SU-DHL-6 (cell line): ENCODE data around the gene POLD4.

ENCODE experiments used
- EZH2phosphoT487 ChIP-seq: fragments of 200-600 bp; sonication (generic), shearing (Covaris generic); conservative IDR thresholded peaks from 2 replicates; pipeline ENCODE4 v1.6.1; 2018; ENCODE audit warnings: mild to moderate bottlenecking, antibody characterized with exemption, low read length, moderate library complexity, mixed read lengths
- TF ChIP-seq, protein P1 (sequence below): fragments of 200-600 bp; sonication (generic); IDR thresholded peaks from one replicate; pipeline ENCODE4 v1.5.1; 2017; ENCODE audit warnings: antibody characterized with exemption, mild to moderate bottlenecking, low read length, moderate library complexity; ENCODE audit not compliant: insufficient read depth, poor library complexity, severe bottlenecking

DNA sequence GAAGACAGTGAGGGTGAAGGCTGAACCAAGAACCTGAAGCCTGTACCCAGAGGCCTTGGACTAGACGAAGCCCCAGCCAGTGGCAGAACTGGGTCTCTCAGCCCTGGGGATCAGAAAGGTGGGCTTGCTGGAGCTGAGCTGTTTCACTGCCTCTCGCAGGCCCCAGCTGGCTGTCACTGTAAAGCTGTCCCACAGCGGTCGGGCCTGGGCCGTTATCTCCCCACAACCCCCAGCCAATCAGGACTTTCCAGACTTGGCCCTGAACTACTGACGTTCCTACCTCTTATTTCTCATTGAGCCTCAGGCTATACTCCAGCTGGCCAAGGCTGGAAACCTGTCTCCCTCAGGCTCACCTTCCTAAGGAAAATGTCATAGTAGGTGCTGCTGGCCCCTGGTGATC is 44.2 kb upstream of the POLD4 start:
- TF ChIP-seq, protein P1, sequence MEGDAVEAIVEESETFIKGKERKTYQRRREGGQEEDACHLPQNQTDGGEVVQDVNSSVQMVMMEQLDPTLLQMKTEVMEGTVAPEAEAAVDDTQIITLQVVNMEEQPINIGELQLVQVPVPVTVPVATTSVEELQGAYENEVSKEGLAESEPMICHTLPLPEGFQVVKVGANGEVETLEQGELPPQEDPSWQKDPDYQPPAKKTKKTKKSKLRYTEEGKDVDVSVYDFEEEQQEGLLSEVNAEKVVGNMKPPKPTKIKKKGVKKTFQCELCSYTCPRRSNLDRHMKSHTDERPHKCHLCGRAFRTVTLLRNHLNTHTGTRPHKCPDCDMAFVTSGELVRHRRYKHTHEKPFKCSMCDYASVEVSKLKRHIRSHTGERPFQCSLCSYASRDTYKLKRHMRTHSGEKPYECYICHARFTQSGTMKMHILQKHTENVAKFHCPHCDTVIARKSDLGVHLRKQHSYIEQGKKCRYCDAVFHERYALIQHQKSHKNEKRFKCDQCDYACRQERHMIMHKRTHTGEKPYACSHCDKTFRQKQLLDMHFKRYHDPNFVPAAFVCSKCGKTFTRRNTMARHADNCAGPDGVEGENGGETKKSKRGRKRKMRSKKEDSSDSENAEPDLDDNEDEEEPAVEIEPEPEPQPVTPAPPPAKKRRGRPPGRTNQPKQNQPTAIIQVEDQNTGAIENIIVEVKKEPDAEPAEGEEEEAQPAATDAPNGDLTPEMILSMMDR: no peak
- no peak for TF ChIP-seq EZH2phosphoT487
